Endothelial cell of umbilical vein (primary cell): ENCODE measurements around the gene EXT2. TPM values are rescaled to one million over a fixed set of nuclear protein-coding genes. Genes with fewer than 3 reads are reported as not detected.
A peak's percentile ranks its signal among the peaks of the same experiment; 100 is the strongest.

ENCODE experiments used
- BruUV-seq: library from RNA; stranded (reverse); fragments of 400-500 nt; replicated peaks from 2 replicates; lab custom pipeline; 2021; lab: Mats Ljungman, UMichigan
- CTCF ChIA-PET: fragments of 300-600, 350-600 bp; sonication (Branson Sonifier 250); formaldehyde crosslinking; loops from one replicate; lab custom pipeline; 2021; ENCODE audit warnings: antibody characterized with exemption, inconsistent platforms; lab: Charles Lee
- POLR2A ChIA-PET: fragments of 300-600, 350-600 bp; sonication (Branson Sonifier 250); formaldehyde crosslinking; loops from one replicate; lab custom pipeline; 2021; ENCODE audit warnings: antibody characterized with exemption, inconsistent platforms; lab: Charles Lee
- DNase-seq: peaks from one replicate; pipeline ENCODE4 v3.0.0-alpha.2; 2011; ENCODE audit warnings: low read depth, low spot score
- FAIRE-seq: peaks from 2 replicates; lab custom pipeline; 2011; peaks lifted over from hg19 to GRCh38; lab: Jason Lieb, UNC
- H2AFZ ChIP-seq: 2 replicates; pipeline ENCODE4 v1.6.0; 2012; ENCODE audit warnings: low read depth, low read length, control low read depth, inconsistent platforms
- H3K27ac ChIP-seq: 2 replicates; pipeline ENCODE4 v1.5.1; 2011; ENCODE audit warnings: low read depth, mild to moderate bottlenecking, control low read depth, low read length, moderate library complexity; ENCODE audit not compliant: insufficient read depth
- H3K27me3 ChIP-seq, 2 experiments: 2 replicates each; pipeline versions ENCODE4 v1.6.0 to v1.6.1; 2011; ENCODE audit warnings: low read length in 2 of 2, mixed read lengths in 1 of 2; ENCODE audit not compliant: control insufficient read depth in 2 of 2, insufficient read depth in 2 of 2
- H3K36me3 ChIP-seq, 2 experiments: 2 replicates in 1 of 2; 3 replicates in 1 of 2; pipeline ENCODE4 v1.5.1; 2011; ENCODE audit warnings: low read length in 2 of 2, mild to moderate bottlenecking in 1 of 2, moderate library complexity in 1 of 2; ENCODE audit not compliant: control insufficient read depth in 2 of 2, insufficient read depth in 2 of 2; ENCODE audit errors: extremely low read depth in 1 of 2
- H3K4me1 ChIP-seq: 3 replicates; pipeline ENCODE4 v1.5.1; 2011; ENCODE audit warnings: mild to moderate bottlenecking, low read length; ENCODE audit not compliant: control insufficient read depth, insufficient read depth; ENCODE audit errors: extremely low read depth
- H3K4me2 ChIP-seq: 2 replicates; pipeline ENCODE4 v1.6.1; 2011; ENCODE audit warnings: low read length, control low read depth, mixed read lengths; ENCODE audit not compliant: insufficient read depth
- H3K4me3 ChIP-seq, 3 experiments: fragments of 200-600 bp in 1 of 3; sonication (generic), shearing (Covaris generic) in 1 of 3; replicated peaks in 1 of 3; 2 replicates each; pipeline ENCODE4 v1.5.1; 2011 to 2016; ENCODE audit warnings: control low read depth in 3 of 3, low read length in 3 of 3, mild to moderate bottlenecking in 2 of 3, inconsistent platforms in 1 of 3, low read depth in 1 of 3, moderate library complexity in 1 of 3; ENCODE audit not compliant: insufficient read depth in 1 of 3
- H3K79me2 ChIP-seq: 2 replicates; pipeline ENCODE4 v1.6.0; 2012; ENCODE audit warnings: low read length, inconsistent platforms; ENCODE audit not compliant: control insufficient read depth, insufficient read depth
- H3K9ac ChIP-seq: replicated peaks from 2 replicates; pipeline ENCODE3; 2011; ENCODE audit warnings: low read length, control low read depth; ENCODE audit not compliant: insufficient read depth; ENCODE audit errors: extremely low read depth
- H3K9me1 ChIP-seq: replicated peaks from 3 replicates; pipeline ENCODE4 v1.6.0; 2011; ENCODE audit warnings: mild to moderate bottlenecking, low read length; ENCODE audit not compliant: control insufficient read depth, insufficient read depth; ENCODE audit errors: extremely low read depth
- H3K9me3 ChIP-seq: replicated peaks from 2 replicates; pipeline ENCODE4 v1.5.1; 2012; ENCODE audit warnings: low read length, inconsistent platforms; ENCODE audit not compliant: control insufficient read depth, insufficient read depth
- H4K20me1 ChIP-seq: replicated peaks from 2 replicates; pipeline ENCODE3; 2011; ENCODE audit warnings: mild to moderate bottlenecking, low read length; ENCODE audit not compliant: control insufficient read depth, insufficient read depth; ENCODE audit errors: extremely low read depth
- EZH2 ChIP-seq: IDR thresholded peaks from 2 replicates; pipeline ENCODE4 v1.6.1; 2012; ENCODE audit warnings: borderline replicate concordance, low read depth, mild to moderate bottlenecking, moderate library complexity, low read length, inconsistent platforms; ENCODE audit not compliant: severe bottlenecking
- FOS ChIP-seq: IDR thresholded peaks from 2 replicates; pipeline ENCODE4 v1.6.1; 2011; ENCODE audit warnings: mild to moderate bottlenecking, low read length, moderate library complexity, borderline replicate concordance; ENCODE audit not compliant: insufficient read depth
- GATA2 ChIP-seq: IDR thresholded peaks from 2 replicates; pipeline ENCODE4 v1.7.0; 2011; ENCODE audit warnings: low read depth, mild to moderate bottlenecking, moderate library complexity, mixed read lengths, low read length; ENCODE audit not compliant: insufficient read length, insufficient read depth
- JUN ChIP-seq: IDR thresholded peaks from 2 replicates; pipeline ENCODE4 v1.6.1; 2011; ENCODE audit warnings: borderline replicate concordance, low read depth; ENCODE audit not compliant: insufficient read length, insufficient read depth
- MYC ChIP-seq: IDR thresholded peaks from one replicate; pipeline ENCODE4 v1.6.1; 2011; ENCODE audit warnings: mild to moderate bottlenecking, low read depth, low read length
- POLR2A ChIP-seq: IDR thresholded peaks from 2 replicates; pipeline ENCODE4 v1.6.1; 2012; ENCODE audit warnings: low read depth, mild to moderate bottlenecking, control low read depth, low read length
- POLR2AphosphoS5 ChIP-seq: IDR thresholded peaks from 2 replicates; pipeline ENCODE4 v1.6.1; 2012; ENCODE audit warnings: low read depth, mild to moderate bottlenecking, control low read depth, low read length, moderate library complexity; ENCODE audit not compliant: insufficient read depth
- dilution Hi-C: fragments of 300-500 bp; cut with MboI; formaldehyde crosslinking; loops from one replicate; pipeline ENCODE4 v1.15.0; 2019; ENCODE audit warnings: low sequenced_read_pairs; ENCODE audit not compliant: extremely low pct_ligation_motif_present
- intact Hi-C: fragments of 100-400 bp; cut with micrococcal nuclease; formaldehyde crosslinking; loops from one replicate; pipeline ENCODE4 v1.10.0; 2022
- polyA plus RNA-seq, 4 experiments: library from polyadenylated mRNA; depleted of rRNA in 3 of 4; stranded (reverse) in 3 of 4; unstranded in 1 of 4; fragments of >200 nt; gene quantifications; 2 replicates each; pipeline versions ENCODE4 v1.2.1 to v1.2.3, GENCODE V29; 2011 to 2012; ENCODE audit warnings: missing spikeins in 1 of 4
- total RNA-seq: library from RNA; stranded (reverse); gene quantifications from 2 replicates; pipeline ENCODE4 v1.2.3, GENCODE V29; 2021
- TF ChIP-seq, protein P1 (sequence below): IDR thresholded peaks from 2 replicates; pipeline ENCODE4 v1.6.1; 2011; ENCODE audit not compliant: insufficient read depth, insufficient read length
- TF ChIP-seq, protein P2 (sequence below), 2 donors: IDR thresholded peaks; 1 replicate in 1 of 2; 2 replicates in 1 of 2; pipeline ENCODE4 v1.5.1; 2011; ENCODE audit warnings: low read length in 2 of 2, mild to moderate bottlenecking in 2 of 2, moderate library complexity in 2 of 2, control low read depth in 1 of 2, inconsistent platforms in 1 of 2, low read depth in 1 of 2; ENCODE audit not compliant: insufficient read depth in 1 of 2; ENCODE audit errors: extremely low read depth in 1 of 2

EXT2 gene
- total and polyA plus RNA-seq, 2 donors (not counting 3 experiments of a cell fraction or from before 2014, with no cell fraction given): 50.9 to 60.3 TPM

DNA sequence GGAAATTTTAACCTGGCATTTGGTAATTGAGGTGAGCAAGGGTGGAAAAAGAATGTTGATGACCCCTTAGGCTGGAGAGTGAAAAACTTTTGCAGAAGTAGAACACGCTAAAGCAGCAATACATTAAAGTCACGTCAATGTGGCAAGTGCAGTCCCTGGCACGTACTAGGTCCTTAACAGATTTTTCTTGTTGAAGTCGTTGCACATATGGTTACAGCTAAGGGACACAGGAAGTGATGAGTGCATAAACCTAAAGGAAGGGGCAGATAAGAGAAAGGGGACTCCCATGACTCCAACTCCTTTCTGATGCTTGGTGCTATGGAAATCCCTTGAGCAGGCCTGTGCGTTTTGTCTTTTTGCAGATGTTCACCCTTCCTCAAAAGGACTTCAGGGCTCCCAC lies 28.2 kb upstream of the EXT2 start:
- H3K9ac ChIP-seq: peak overlapping the region; percentile 84
- no peak for TF ChIP-seq POLR2AphosphoS5
- no peak for TF ChIP-seq MYC
- no peak for TF ChIP-seq EZH2
- TF ChIP-seq JUN: no peak
- no peak for TF ChIP-seq POLR2A
- TF ChIP-seq FOS: no peak
- TF ChIP-seq, protein P1, sequence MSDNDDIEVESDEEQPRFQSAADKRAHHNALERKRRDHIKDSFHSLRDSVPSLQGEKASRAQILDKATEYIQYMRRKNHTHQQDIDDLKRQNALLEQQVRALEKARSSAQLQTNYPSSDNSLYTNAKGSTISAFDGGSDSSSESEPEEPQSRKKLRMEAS: no peak
- H3K4me3 ChIP-seq: no peak overlapping the region
- H3K79me2 ChIP-seq: no peaks in the 10 kb centered on the region
- peaks cover 0 to 4% of the 10 kb centered on the region in 2 experiments for H3K27me3 ChIP-seq
- peak overlapping the region; percentile 72 for H3K4me2 ChIP-seq
- POLR2A ChIA-PET: no interaction called here
- dilution Hi-C loops: no loop called here
- no peaks in the 10 kb centered on the region for H3K9me3 ChIP-seq
- no peaks in the 10 kb centered on the region for H3K36me3 ChIP-seq
- DNase-seq (no peak), FAIRE-seq (no peak)
- H3K9me1 ChIP-seq: no peaks in the 10 kb centered on the region
- CTCF ChIA-PET: interaction anchor here (0.9 to 1.9 kb wide), 4 partner anchors 10 to 177 kb away, joined by 3 to 20 read pairs (median 6); no protein-coding TSS in a partner anchor
- intact Hi-C loops: no loop called here
- no peak overlapping the region for H2AFZ ChIP-seq
- no peak overlapping the region for H3K27ac ChIP-seq
- no TSS peak for BruUV-seq
- peaks cover 10% of the 10 kb centered on the region for H3K4me1 ChIP-seq
- no peaks in the 10 kb centered on the region for H4K20me1 ChIP-seq

DNA sequence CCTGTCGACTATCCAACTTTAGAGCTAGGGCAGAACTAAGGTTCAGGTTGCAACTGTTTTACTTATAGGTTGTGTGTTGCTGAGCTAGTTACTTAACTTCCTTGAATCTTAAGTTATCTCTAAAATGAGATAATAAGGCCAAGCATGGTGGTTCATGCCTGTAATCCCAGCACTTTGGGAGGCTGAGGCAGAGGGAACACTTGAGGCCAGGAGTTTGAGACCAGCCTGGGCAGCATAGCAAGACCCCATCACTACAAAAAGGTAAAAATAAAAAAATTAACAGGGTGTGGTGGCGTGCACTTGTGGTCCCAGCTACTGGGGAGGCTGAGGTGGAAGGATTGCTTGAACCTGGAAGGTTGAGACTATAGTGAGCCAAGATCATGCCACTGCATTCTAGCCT lies 27.3 kb upstream of the EXT2 start:
- H3K9me3 ChIP-seq: no peaks in the 10 kb centered on the region
- ChIA-PET POLR2A (interaction anchor here (0.5 kb wide), 1 partner anchor 148 kb away, joined by 3 read pairs; no protein-coding TSS in a partner anchor), CTCF (interaction anchor here (0.9 to 1.3 kb wide), 3 partner anchors 10 to 26 kb away, joined by 3 to 4 read pairs (median 3); no protein-coding TSS in a partner anchor)
- TF ChIP-seq MYC (no peak), POLR2AphosphoS5 (no peak), FOS (no peak), EZH2 (no peak), JUN (no peak), POLR2A (no peak), GATA2 (no peak)
- TF ChIP-seq, protein P2, sequence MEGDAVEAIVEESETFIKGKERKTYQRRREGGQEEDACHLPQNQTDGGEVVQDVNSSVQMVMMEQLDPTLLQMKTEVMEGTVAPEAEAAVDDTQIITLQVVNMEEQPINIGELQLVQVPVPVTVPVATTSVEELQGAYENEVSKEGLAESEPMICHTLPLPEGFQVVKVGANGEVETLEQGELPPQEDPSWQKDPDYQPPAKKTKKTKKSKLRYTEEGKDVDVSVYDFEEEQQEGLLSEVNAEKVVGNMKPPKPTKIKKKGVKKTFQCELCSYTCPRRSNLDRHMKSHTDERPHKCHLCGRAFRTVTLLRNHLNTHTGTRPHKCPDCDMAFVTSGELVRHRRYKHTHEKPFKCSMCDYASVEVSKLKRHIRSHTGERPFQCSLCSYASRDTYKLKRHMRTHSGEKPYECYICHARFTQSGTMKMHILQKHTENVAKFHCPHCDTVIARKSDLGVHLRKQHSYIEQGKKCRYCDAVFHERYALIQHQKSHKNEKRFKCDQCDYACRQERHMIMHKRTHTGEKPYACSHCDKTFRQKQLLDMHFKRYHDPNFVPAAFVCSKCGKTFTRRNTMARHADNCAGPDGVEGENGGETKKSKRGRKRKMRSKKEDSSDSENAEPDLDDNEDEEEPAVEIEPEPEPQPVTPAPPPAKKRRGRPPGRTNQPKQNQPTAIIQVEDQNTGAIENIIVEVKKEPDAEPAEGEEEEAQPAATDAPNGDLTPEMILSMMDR (IDR thresholded peaks at IDR 0.05; ENCODE audit: extremely low read depth in 1 of 2, insufficient read depth in 1 of 2, low read depth in 1 of 2, low read length in 2 of 2): no peak
- TF ChIP-seq, protein P1: no peak
- no peaks in the 10 kb centered on the region for H3K36me3 ChIP-seq
- no peak overlapping the region for H2AFZ ChIP-seq
- no peaks in the 10 kb centered on the region for H3K79me2 ChIP-seq
- FAIRE-seq (no peak), DNase-seq (no peak)
- no peaks in the 10 kb centered on the region for H4K20me1 ChIP-seq
- no peak overlapping the region for H3K4me2 ChIP-seq
- H3K4me3 ChIP-seq: no peak overlapping the region
- no peak overlapping the region for H3K27ac ChIP-seq
- intact Hi-C loops: no loop called here
- H3K9ac ChIP-seq: no peak overlapping the region
- dilution Hi-C loops: no loop called here
- peaks cover 0 to 2% of the 10 kb centered on the region in 2 experiments for H3K27me3 ChIP-seq
- peaks cover 10% of the 10 kb centered on the region for H3K4me1 ChIP-seq
- BruUV-seq: no TSS peak
- H3K9me1 ChIP-seq: no peaks in the 10 kb centered on the region
